Measurements from ENCODE around the gene STARD4.

Gene STARD4, protein sequence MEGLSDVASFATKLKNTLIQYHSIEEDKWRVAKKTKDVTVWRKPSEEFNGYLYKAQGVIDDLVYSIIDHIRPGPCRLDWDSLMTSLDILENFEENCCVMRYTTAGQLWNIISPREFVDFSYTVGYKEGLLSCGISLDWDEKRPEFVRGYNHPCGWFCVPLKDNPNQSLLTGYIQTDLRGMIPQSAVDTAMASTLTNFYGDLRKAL

DNA sequence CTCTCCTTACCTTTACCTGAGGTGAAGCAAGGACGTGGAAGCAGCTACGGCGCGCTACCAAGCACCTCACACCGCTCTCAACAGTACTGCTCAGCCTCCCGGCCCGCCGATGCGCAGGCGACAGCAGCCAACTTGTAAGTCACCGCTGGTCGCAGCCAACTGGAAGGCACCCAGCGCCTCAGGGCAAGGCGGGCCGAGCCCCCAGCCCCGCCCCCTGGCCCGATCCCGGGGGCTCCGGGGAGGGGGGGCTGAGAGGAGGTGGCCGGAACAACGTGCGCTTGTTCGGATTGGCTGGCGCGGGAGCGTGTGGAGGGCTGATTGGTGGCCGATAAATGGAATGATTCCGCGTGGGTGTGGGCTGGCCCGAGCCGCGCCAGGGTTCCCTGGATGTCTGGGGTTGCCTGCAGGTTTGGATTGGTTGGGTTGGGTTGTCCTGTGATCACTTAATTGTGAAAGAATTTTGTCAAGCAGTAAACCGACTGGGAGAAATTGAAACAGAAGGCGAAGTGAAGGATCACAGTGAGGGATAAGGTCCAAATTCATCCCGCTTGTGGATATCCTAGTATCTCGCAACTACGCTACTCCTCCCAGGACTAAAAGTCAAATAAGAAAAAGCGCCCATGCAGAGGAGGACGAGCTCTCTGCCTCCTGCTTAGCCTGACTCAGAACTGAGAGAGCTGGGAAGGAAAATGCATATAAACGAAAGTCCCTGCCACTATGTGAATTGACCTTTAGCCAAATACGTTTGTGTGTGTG, at the start of gene STARD4:
TSS of gene STARD4 (minus strand) at position 161 of the 756 bp plus-strand sequence. CDS start 5,102 bp downstream, outside the sequence.
- H3K4me1 ChIP-seq (ENCODE audit: insufficient read depth, low read length) = peaks cover 33% of the 10 kb centered on the region; the same call in 1 of the 2 replicates
- H3K9ac ChIP-seq (ENCODE audit: low read depth, low read length) = peak within 1 kb of the TSS; percentile 92
- no peaks in the 10 kb centered on the region for H3K27me3 ChIP-seq (ENCODE audit: insufficient read depth, low read length)
- peak within 1 kb of the TSS; percentile 98 for H3K27ac ChIP-seq (ENCODE audit: low read length)
- no peaks in the 10 kb centered on the region for H3K9me3 ChIP-seq (ENCODE audit: insufficient read depth, low read depth, low read length)
- H3K36me3 ChIP-seq (ENCODE audit: insufficient read depth, low read depth, low read length) = no peaks in the 10 kb centered on the region
- peak within 1 kb of the TSS; percentile 94 for H3K4me3 ChIP-seq (ENCODE audit: low read length)

DNA sequence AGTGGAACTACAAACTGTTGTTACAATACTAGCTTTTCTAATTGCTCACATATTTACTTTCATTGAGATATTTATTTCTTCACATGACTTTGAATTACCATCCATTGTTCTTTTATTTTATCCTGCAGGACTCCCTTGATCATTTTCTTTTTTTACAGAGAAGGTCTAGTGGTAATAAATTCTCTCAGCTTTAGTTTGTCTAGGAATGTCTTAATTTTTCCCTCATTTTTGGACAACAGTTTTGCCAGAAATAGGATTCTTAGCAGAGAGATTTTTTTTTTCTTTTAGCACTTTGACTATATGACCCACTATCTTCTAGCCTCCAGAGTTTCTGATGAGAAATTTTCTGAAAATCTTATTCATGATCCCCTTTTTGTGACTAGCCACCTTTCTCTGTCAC, 47.3 kb upstream of the STARD4 start:
- no peaks in the 10 kb centered on the region for H3K9me3 ChIP-seq (ENCODE audit: insufficient read depth, low read depth, low read length)
- no peak overlapping the region for H3K9ac ChIP-seq (ENCODE audit: low read depth, low read length)
- H3K4me1 ChIP-seq (ENCODE audit: insufficient read depth, low read length) = peaks cover 5% of the 10 kb centered on the region; the same call in 1 of the 2 replicates
- no peak overlapping the region for H3K4me3 ChIP-seq (ENCODE audit: low read length)
- H3K27me3 ChIP-seq (ENCODE audit: insufficient read depth, low read length) = no peaks in the 10 kb centered on the region
- H3K36me3 ChIP-seq (ENCODE audit: insufficient read depth, low read depth, low read length) = no peaks in the 10 kb centered on the region
- H3K27ac ChIP-seq (ENCODE audit: low read length) = no peak overlapping the region

DNA sequence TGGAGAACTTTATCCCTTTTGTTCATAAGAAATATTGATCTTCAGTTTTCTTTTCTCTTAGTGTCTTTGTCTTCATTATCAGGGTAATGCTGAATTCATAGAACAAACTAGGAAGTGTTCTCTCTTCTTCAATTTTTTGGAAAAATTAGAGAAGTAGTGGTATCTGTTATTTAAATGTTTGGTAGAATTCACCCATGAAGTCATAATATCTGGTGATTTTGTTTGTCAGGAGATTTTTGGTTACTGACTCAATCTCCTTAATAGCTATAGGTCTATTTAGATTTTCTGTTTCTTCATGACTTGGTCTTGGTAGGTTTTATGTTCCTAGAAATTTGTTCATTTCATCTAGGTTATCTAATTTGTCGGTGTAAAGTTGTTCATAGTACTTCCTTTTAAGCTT, 45.4 kb upstream of the STARD4 start:
- peaks cover 10% of the 10 kb centered on the region for H3K4me1 ChIP-seq (ENCODE audit: insufficient read depth, low read length)
- H3K36me3 ChIP-seq (ENCODE audit: insufficient read depth, low read depth, low read length) = no peaks in the 10 kb centered on the region
- H3K9ac ChIP-seq (ENCODE audit: low read depth, low read length) = no peak overlapping the region
- no peak overlapping the region for H3K4me3 ChIP-seq (ENCODE audit: low read length)
- no peak overlapping the region for H3K27ac ChIP-seq (ENCODE audit: low read length)
- no peaks in the 10 kb centered on the region for H3K27me3 ChIP-seq (ENCODE audit: insufficient read depth, low read length)
- H3K9me3 ChIP-seq (ENCODE audit: insufficient read depth, low read depth, low read length) = no peaks in the 10 kb centered on the region

DNA sequence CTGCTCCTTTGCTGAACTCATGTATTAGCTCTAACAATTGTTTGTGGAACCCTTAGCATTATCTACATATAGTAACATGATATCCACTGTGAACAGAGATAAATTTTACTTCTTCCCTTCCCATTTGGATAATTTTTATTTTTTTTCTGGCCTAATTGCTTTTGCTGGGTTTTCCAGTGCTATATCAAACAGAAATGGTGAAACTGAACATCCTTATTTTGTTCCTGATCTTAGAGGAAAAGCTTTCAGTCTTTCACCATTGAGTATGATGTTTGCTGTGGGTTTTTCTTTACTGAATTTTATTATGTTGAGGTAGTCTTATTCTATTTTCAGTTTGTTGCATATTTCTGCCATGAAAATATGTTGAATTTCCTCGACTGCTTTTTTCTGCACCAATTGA, 44.8 kb upstream of the STARD4 start:
- Histone ChIP-seq H3K36me3 (ENCODE audit: insufficient read depth, low read depth, low read length) (no peaks in the 10 kb centered on the region), H3K9ac (ENCODE audit: low read depth, low read length) (no peak overlapping the region), H3K9me3 (ENCODE audit: insufficient read depth, low read depth, low read length) (no peaks in the 10 kb centered on the region), H3K4me1 (ENCODE audit: insufficient read depth, low read length) (peaks cover 15% of the 10 kb centered on the region), H3K27me3 (ENCODE audit: insufficient read depth, low read length) (no peaks in the 10 kb centered on the region), H3K4me3 (ENCODE audit: low read length) (no peak overlapping the region), H3K27ac (ENCODE audit: low read length) (no peak overlapping the region)

DNA sequence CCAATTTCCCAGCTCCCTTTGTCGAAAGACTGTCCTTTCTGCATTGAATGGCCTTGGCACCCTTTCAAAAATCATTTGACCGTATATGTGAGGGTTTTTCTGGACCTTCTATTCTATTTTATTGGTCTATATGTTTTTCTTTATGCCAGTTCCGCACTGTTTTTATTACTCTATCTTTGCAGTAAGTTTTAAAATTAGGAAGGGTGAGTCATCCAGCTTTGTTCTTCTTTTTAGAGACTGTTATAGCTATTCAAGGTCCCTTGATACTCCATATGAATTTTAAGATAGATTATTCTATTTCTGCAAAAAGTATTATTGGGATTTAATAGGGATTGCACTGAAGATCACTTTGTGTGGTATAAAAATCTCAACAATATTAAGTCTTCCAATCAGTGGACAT, 44.2 kb upstream of the STARD4 start:
- Histone ChIP-seq H3K27ac (ENCODE audit: low read length) (no peak overlapping the region), H3K9ac (ENCODE audit: low read depth, low read length) (no peak overlapping the region), H3K4me3 (ENCODE audit: low read length) (no peak overlapping the region), H3K36me3 (ENCODE audit: insufficient read depth, low read depth, low read length) (no peaks in the 10 kb centered on the region), H3K9me3 (ENCODE audit: insufficient read depth, low read depth, low read length) (no peaks in the 10 kb centered on the region), H3K4me1 (ENCODE audit: insufficient read depth, low read length) (peaks cover 21% of the 10 kb centered on the region), H3K27me3 (ENCODE audit: insufficient read depth, low read length) (no peaks in the 10 kb centered on the region)

DNA sequence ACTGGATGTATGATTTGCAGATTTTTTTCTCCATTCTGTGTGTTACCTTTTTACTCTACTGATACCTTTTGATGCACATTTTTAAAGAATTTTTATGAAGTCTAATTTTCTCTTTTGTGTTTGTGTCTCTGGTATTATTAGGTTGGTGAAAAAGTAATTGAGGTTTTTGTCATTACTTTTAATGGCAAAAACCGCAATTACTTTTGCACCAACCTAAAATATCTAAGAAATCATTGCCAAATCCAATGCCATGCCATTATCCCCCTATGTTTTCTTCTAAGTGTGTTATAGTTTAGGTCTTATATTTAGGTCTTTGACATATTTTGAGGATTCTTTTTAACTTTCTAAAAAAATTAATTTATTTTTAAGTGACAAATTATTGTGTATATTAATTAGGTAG, 43.4 kb upstream of the STARD4 start:
- Histone ChIP-seq H3K4me1 (ENCODE audit: insufficient read depth, low read length) (peaks cover 26% of the 10 kb centered on the region), H3K4me3 (ENCODE audit: low read length) (no peak overlapping the region), H3K9ac (ENCODE audit: low read depth, low read length) (no peak overlapping the region), H3K27ac (ENCODE audit: low read length) (no peak overlapping the region), H3K27me3 (ENCODE audit: insufficient read depth, low read length) (no peaks in the 10 kb centered on the region), H3K9me3 (ENCODE audit: insufficient read depth, low read depth, low read length) (no peaks in the 10 kb centered on the region), H3K36me3 (ENCODE audit: insufficient read depth, low read depth, low read length) (no peaks in the 10 kb centered on the region)

DNA sequence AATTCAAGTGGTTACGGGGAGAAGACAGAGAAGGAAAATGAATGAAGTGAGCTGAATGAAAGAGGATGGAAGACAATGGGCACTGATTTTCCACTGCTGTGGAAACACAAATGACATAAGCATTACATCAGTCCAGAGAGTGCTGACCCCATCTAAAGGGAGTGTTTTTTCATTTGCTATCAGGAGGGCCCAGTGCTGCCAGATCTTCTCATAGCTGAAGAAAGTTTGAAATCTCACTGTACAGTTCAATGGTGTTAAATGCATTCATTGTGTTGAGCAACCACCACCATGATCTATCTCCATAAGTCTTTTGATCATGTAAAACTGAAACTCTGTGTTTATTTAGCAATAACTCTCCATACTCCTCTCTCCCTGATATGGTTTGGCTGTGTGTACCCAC, 41.5 kb upstream of the STARD4 start:
- peaks cover 28% of the 10 kb centered on the region for H3K4me1 ChIP-seq (ENCODE audit: insufficient read depth, low read length)
- no peaks in the 10 kb centered on the region for H3K9me3 ChIP-seq (ENCODE audit: insufficient read depth, low read depth, low read length)
- no peak overlapping the region for H3K4me3 ChIP-seq (ENCODE audit: low read length)
- no peaks in the 10 kb centered on the region for H3K27me3 ChIP-seq (ENCODE audit: insufficient read depth, low read length)
- no peak overlapping the region for H3K9ac ChIP-seq (ENCODE audit: low read depth, low read length)
- no peak overlapping the region for H3K27ac ChIP-seq (ENCODE audit: low read length)
- H3K36me3 ChIP-seq (ENCODE audit: insufficient read depth, low read depth, low read length) = no peaks in the 10 kb centered on the region

DNA sequence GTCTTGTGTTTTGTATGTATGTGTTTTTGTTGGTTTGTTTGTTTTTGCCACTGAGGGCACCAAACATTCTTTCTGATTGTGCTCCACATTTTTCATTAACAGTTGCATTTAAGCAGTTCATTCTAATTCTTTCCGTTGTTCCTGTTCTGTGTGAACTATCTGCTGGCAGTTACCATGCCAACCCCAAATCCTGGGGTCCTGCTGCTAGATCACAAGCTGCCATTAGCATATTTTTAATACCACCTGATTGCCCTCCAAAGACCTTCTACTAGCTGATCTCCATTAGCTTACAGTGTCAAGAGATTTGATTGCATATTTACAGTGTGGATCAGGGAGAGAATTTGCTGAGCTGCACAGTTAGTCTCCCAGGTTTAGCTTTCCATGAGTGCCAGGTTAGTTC, 40.6 kb upstream of the STARD4 start:
- no peak overlapping the region for H3K9ac ChIP-seq (ENCODE audit: low read depth, low read length)
- H3K4me1 ChIP-seq (ENCODE audit: insufficient read depth, low read length) = peaks cover 36% of the 10 kb centered on the region
- no peaks in the 10 kb centered on the region for H3K27me3 ChIP-seq (ENCODE audit: insufficient read depth, low read length)
- no peak overlapping the region for H3K27ac ChIP-seq (ENCODE audit: low read length)
- H3K36me3 ChIP-seq (ENCODE audit: insufficient read depth, low read depth, low read length) = no peaks in the 10 kb centered on the region
- H3K9me3 ChIP-seq (ENCODE audit: insufficient read depth, low read depth, low read length) = no peaks in the 10 kb centered on the region
- H3K4me3 ChIP-seq (ENCODE audit: low read length) = peak overlapping the region; percentile 16; the same call in 1 of the 2 replicates

DNA sequence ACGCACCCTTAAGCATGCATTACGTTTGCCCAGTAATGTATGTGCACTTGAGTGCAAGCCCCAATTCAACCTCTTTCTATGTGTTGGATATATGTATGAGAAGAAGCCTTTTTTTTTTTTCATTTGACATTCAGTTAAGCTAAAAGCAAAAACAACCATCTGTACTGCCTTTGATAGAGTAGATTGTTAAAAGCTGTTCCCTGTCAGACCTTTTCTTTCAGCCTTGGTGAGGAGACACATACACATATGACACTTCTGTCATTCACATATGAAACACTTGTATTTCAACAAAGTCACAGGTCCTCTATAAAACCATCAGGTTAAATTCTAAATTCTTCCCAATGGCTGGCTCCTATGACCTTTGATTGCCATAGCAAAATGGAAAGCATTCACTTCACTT, 40.2 kb upstream of the STARD4 start:
- peak overlapping the region; percentile 14; the same call in 1 of the 2 replicates for H3K9ac ChIP-seq (ENCODE audit: low read depth, low read length)
- H3K27ac ChIP-seq (ENCODE audit: low read length) = peak overlapping the region; percentile 8
- H3K9me3 ChIP-seq (ENCODE audit: insufficient read depth, low read depth, low read length) = no peaks in the 10 kb centered on the region
- no peaks in the 10 kb centered on the region for H3K27me3 ChIP-seq (ENCODE audit: insufficient read depth, low read length)
- H3K4me1 ChIP-seq (ENCODE audit: insufficient read depth, low read length) = peaks cover 36% of the 10 kb centered on the region
- H3K4me3 ChIP-seq (ENCODE audit: low read length) = no peak overlapping the region; the same call in 1 of the 2 replicates
- no peaks in the 10 kb centered on the region for H3K36me3 ChIP-seq (ENCODE audit: insufficient read depth, low read depth, low read length)

DNA sequence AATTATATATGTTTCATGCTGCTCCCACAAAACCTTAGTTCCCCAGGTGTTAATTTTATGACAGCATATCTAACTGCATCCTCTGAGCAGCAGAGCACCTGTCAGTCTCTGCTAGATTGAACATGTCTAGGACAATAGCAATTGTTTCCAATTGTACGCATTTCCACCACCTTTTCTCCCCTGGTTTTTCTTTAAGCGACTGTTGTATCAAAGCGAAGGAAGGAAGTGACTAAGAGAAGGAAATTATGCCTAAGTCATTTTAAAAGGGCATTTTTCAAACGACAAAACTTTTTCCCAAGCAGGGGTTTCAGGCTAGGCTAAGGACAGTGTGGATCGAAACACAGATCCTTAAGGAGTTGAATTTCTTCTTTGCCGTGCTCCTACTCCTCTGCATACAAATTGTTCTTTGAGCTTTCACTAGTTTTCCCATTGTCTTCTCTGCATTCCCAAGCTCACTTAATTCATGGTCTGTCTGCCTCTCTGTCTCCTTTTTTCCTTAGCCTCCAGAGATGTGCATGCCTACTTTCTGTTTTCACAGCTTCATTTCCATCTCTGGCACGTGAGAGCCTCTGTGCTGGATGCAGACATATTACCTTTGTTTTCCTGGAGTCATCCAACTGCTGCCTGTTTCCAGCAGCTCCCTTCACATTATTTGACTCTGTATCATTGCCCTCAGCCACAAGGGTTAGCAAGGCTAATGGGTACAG, 39.4 kb upstream of the STARD4 start:
- H3K36me3 ChIP-seq (ENCODE audit: insufficient read depth, low read depth, low read length) = no peaks in the 10 kb centered on the region
- H3K4me3 ChIP-seq (ENCODE audit: low read length) = no peak overlapping the region
- H3K9ac ChIP-seq (ENCODE audit: low read depth, low read length) = peak overlapping the region; percentile 14; the same call in 1 of the 2 replicates
- no peaks in the 10 kb centered on the region for H3K27me3 ChIP-seq (ENCODE audit: insufficient read depth, low read length)
- no peaks in the 10 kb centered on the region for H3K9me3 ChIP-seq (ENCODE audit: insufficient read depth, low read depth, low read length)
- H3K27ac ChIP-seq (ENCODE audit: low read length) = peak overlapping the region; percentile 8
- peaks cover 36% of the 10 kb centered on the region for H3K4me1 ChIP-seq (ENCODE audit: insufficient read depth, low read length)

DNA sequence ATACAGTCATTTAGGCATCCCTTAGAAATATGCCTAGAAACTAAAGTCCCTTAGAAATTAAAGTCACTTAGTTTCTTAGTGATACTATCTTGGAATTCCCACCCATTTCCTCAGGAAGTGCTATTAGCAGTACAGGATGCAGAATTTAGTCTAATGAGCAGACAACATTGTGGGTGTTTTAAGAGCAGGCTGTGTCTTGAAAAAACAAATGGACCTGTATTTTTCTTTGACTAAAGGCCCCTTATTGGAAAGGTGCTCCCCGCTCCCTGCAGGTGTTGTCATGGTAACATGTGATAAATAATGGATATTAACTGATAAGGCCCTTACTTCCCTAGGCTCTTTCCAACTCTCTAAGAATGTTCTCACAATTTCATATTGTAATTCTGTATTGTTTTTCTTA, 38.8 kb upstream of the STARD4 start:
- Histone ChIP-seq H3K27ac (ENCODE audit: low read length) (no peak overlapping the region), H3K36me3 (ENCODE audit: insufficient read depth, low read depth, low read length) (no peaks in the 10 kb centered on the region), H3K4me3 (ENCODE audit: low read length) (no peak overlapping the region), H3K27me3 (ENCODE audit: insufficient read depth, low read length) (no peaks in the 10 kb centered on the region), H3K9me3 (ENCODE audit: insufficient read depth, low read depth, low read length) (no peaks in the 10 kb centered on the region), H3K9ac (ENCODE audit: low read depth, low read length) (peak overlapping the region; percentile 14; the same call in 1 of the 2 replicates), H3K4me1 (ENCODE audit: insufficient read depth, low read length) (peaks cover 36% of the 10 kb centered on the region)
